HG03565 (cell line): ENCODE data around the gene BCL2L1.
"Not testable (repeated sequence)": the region's sequence is repeated elsewhere in the genome, so short reads cannot be mapped to it uniquely, and the experiment has no call there.

Experiments used
- ATAC-seq: cut with Tn5 transposase; IDR thresholded peaks from one replicate; pipeline ENCODE4 v1.9.1; 2021; ENCODE audit warnings: mild to moderate bottlenecking, moderate library complexity; ENCODE audit not compliant: unreplicated experiment

The BCL2L1 gene

DNA sequence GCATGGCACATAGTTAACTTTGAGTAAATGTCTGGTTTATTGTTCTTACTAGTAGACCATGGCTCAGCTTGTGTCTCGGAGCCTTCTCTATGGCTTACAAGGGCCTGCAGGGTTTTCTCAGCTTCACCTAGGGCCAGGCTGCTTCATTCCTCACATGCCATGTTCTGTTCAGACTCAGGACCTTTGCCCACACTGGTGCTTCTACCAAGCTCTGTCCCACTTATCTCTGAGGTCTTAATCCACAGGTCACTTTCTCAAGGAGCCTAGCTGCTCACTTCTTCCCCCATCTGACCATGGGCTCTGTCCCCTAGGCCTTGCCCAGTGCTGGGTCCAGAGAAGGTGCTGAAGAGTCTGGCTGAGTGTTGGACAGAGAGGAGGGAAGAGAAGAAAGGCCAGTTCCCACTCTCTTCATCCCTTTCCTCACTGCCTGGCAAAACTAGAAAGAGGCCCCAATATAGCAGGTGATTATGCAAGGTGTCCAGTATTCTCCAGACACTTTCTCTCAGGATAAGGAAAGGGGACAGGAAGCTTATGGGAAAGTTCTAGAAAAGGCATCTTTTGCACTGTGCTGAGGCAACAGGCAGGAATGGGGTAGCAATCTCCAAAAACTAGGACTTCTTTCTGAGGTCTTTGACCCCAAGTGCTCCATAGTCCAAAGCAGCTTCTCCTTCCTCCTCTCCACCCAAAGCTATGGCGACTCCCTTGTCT, 45.0 kb downstream of the BCL2L1 start:
- no peak for ATAC-seq

DNA sequence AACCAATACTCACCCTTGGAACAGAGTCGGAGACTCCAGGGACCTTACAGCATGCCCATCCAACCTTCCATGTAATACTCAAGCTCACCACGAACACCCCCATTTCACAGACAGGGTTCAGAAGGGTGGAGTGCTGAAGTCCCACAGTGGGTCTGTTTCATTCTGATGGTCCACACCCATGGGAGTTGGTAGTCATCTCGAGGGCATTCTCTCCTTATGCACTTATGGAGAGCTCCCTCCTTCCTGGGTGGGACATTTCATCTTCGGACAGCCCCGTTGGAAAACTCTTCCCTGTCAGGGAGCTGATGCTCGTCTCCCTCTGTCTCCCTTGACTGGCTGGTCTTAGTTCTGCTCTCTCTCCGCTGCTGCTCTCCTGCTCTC, 46.1 kb downstream of the BCL2L1 start:
- ATAC-seq = no peak

DNA sequence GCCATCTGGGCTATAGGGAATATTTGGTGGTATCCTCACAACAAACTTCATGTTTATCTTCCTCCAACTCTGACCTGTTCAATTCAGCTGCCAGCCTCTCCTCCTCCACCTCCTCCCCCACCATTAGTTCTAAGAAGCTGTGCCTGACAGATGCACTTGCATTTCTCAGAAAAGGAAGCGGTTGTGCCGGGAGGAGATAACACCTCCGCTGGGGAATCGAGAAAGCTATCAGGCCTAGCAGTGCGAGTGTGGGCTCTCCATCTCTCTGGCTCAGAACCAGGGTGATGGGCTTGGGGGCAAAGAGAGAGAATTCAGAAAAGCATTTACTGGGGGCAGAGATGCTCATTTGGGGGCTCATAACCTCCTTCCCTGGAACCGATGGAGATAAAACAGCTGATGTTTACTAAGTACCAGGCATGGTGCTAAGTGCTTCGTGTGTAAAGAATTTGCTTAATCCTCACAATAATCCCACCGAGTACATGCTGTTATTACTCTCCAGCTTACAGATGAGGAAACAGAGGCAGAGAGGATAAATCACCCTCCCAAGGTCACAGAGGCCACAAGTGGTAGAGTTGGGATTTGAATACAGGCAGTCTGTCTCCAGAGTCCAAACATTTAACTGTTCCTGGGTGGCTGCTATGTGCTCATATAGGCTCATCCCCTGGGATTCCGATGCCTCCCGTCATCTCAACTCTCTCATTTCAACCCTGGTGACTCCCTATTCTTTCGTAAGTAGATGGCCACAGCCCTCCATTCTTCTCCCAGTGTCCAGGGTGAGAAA, 46.6 kb downstream of the BCL2L1 start:
- no peak for ATAC-seq

DNA sequence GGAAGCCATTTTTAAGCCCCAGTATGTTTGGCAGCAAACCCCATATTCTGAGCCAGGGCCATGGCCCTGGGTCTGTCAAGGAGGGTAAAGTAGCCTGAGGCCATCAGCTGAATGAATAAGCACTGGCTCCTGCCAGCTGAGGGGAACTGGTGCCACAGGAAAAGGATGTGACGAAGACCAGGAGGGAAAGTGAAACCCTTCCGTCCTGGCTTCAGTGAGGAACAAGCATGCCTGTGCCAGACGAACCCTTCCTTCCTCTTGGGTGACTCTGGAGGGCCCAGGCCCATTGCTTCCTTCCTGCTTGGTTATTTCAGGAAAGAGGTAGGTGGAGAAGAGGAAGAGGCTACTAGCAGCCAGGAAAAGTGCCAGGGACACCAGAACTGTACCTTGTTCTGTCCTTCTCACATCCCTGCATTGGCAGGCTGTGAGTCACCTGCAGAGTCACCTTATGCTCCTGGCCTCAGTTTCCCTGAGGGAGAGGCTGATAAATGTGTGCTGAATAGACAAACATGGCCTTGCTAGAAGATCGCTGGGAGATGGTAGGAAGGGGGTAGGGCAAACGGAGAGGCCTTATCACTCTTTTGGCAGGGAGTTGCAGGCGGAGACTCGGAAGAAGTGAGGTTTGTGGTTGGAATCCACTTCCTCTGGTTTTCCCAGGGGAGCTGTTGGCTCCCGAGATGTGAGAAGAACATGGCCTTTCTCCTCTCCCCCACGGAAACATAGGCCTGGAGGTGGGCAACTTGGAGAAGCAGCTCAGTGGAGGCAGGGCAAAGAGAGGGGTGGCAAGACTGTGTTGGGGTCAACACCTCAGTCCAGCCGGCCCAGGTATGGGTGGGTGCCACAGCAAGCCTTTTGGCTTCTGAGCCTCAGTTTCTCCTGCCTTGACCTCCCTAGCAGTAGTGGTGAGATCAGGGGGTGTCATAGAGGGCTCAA, 47.5 kb downstream of the BCL2L1 start:
- ATAC-seq = peak; percentile 70

DNA sequence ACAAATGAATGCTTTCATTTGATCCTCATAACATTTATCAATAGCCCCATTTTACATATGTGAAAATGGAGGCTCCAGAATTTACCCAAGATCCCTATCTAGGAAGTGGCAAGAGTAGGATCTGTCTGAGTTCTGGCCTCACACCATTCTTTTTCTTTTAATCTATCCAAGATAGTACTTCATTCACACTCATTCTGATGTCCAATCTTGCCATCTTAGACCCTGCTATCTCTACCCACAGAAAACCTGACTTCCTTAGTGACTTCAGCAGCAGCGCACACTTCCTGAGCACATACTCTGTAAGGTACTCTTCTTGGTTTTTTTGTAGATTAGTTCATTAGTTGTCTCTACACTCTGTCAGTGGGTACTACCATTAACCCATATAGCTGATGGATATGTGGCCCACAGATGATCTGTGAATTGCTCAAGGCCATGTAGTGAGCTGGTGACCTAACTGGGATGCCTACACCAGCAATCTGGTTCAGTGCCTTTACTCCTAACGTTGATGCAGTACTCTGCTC, 48.7 kb downstream of the BCL2L1 start:
- no peak for ATAC-seq

DNA sequence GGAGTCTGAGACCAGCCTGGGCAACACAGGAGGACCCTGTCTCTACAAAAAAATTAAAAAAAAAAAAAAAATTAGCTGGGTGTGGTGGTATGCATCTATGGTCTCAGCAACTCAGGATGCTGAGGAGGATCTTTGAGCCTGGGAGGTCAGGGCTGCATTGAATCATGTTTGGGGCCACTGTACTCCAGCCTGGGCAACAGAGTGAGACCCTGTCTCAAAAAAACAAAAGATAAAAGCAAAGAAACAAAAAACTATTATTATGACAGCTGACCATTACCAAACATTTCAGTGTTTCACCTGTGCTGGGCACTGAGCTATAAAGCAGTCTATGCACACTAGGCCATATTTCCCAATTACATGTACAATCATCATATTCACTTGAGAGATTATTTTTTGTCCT, 49.2 kb downstream of the BCL2L1 start:
- no peak for ATAC-seq

DNA sequence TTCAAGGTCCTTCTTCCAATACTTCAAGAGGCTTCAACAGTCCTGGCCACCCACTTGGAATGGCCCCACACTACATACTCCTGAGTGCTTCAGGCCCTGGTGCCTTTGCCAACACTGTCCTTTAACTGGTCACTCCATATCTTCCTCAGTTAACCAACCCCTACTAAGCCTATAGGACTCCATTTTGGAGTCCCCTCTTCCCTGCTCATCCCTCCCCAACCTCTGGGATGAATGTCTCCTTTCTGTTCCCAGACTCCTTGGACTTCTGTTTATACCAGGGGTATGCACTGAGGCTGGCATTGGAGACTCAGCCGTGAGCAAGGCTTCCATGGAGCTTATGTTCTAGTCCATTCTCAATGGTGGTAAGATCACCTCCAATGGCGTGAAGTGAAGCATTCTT, 51.3 kb downstream of the BCL2L1 start:
- ATAC-seq = no peak

DNA sequence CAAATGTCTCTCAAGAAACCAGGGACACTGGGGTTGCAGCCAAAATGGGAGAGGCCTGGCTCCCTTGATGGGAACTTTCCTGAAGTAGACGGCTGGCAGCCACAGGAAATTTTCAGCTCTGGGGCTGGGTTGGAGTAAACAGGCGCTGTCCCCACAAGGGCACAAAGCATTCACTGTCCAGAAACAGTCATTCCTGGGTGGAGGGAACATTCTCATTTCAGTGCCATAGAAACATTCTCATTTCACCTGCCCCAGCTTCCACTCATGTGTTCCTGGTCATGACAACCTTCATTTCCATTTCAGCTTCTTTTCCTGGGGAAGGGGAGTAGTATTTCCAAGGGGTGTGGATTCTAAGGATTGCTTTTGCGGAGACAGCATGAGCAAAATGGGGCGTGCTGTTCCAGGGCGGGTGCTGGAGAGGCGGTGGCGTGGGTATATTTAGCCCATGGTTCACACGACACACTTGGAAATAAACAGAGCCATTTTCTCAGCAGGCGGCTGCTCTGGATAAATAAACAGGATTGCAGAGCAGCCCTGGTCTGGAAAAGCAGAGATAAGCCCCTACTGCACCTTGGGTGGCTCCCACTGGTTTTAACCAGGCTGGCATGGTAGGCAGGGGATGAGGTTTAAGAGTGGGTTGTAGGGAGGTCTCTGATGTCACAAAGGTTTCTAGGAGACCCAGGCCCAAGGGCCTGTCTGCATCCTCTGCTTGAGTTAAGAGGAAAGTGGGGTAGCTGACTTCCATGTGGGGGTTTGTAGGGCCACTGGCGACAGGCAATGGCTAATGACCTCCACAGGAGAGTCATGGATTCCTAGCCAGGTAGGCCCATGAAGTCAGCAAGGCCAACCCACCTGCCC, 52.1 kb downstream of the BCL2L1 start:
- no peak for ATAC-seq

DNA sequence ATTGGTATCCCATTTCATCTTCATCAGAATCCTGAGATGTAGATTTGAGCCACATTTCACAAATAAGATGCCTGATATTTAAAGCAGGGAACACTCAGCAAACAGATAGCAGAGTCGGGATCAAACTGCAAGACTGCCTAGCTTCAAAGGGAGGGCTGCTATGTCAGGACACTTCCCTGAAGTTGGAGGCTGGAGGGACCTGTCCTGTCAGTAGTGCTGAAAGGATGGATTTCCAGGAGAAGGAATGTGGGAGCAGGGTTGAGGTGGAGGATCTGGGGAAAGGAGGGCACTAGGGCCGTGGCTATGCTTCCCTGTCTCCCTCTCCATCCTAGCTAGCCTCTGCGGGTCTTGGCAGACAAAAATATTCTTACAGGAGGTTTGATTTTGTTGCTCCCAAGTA, 52.8 kb downstream of the BCL2L1 start:
- no peak for ATAC-seq

DNA sequence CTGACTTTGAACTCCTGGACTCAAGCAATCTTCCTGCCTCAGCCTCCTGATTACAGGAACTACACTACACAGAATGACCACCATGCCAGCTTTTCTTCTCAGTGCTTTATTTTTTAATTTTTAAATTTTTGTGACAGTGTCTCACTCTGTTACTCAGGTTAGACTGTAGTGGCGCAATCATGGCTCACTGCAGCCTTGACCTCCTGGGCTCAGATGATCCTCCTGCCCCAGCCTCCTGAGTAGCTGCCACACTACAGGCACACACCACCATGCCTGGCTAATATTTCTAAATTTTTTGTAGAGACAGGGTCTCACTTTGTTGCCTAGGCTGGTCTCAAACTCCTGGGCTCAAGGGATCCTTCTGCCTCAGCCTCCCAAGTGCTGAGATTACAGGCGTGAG, 53.7 kb downstream of the BCL2L1 start:
- ATAC-seq = not testable (repeated sequence)

DNA sequence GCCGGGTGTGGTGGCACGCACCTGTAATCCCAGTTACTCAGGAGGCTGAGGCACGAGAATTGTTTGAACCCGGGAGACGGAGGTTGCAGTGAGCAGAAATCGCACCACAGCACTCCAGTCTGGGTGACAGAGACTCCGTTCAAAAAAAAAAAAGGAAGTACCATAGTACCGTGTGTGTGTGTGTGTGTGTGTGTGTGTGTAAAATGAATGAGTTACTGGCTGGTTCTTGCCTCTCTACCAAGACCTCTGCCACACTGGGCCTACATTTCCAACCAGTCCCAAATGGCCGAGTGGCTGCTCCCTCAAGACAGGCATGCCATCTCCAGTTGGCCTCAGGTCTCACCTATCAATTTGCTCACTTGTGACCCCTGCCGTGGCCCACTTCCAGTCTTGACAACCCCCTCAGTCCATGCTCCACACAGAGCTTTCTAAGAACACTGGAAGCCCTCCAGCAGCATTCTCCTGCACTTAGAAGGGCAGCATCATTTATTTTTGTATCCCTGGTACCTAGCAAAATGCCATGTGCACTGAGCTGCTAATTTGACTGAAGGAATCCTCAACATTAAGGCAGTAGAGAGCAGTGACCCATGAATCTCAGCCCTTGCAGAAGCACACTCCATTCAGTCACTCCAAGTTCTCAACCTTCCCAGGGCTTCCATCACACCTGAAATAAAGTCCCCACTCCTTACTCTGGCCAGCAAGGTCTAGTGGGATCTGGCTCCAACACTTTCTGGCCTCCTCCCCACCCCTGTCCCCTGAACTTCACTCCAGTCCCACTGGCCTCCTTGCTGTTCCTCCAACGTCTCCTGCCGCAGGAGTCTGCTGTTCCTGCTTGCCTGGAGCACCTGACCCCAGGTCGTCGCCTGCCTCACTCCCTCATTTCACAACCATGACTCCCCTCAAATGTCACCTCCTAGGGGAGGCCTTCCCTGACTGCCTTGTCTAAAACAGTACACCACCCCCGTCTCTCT, 55.1 kb downstream of the BCL2L1 start:
- no peak for ATAC-seq

DNA sequence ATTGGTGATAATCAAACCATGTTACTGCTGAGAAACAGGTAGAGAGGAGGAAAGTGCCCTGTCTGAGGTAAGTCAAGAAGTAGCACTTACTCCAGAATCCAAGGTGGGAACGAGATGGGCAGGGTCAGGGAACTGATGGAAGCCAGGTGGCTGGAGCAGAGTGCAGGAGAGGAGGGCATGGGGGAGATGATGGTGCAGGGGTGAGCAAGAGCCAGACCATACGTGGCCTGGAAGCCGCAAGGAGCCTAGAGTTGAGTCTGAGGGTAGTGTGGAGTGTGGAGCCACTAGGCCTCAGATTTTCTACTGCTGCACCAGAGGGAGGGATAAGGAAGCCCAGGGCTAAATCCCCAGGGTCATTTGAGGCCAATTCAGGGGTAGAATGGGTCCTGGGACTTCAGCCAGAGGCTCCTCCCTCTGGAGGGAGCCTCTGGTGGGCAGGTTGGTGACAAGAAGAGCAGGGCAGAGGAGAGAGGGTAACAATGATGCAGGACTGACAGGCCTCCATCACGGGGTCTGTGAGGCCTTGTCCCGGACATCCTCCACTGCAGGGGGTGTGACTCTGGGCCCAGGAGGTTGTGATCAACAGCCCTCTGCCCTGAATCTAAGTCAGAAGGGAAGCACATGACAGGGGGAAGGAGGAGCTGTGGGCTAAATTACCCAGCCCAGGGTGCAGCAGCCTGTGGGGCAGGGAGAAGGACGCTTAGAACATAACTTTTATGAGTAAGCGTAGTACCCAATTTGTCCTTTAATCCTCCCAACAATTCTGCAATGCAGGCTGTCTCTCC, 56.2 kb downstream of the BCL2L1 start:
- ATAC-seq = no peak

DNA sequence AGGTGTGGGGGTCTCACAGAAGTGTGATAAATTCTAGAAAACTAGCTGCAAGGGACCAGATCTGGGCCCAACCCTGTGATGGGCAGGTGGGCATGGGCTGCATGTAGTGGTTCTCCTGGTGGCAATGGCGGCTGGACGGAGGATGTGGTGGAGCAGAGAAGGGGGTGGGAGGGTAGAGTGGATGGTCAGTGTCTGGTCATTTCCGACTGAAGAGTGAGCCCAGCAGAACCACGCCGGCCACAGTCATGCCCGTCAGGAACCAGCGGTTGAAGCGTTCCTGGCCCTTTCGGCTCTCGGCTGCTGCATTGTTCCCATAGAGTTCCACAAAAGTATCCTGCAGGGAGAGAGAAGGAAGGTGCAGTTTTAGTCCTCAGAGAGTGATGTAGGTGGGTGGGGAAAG, 56.9 kb downstream of the BCL2L1 start:
- ATAC-seq = no peak

DNA sequence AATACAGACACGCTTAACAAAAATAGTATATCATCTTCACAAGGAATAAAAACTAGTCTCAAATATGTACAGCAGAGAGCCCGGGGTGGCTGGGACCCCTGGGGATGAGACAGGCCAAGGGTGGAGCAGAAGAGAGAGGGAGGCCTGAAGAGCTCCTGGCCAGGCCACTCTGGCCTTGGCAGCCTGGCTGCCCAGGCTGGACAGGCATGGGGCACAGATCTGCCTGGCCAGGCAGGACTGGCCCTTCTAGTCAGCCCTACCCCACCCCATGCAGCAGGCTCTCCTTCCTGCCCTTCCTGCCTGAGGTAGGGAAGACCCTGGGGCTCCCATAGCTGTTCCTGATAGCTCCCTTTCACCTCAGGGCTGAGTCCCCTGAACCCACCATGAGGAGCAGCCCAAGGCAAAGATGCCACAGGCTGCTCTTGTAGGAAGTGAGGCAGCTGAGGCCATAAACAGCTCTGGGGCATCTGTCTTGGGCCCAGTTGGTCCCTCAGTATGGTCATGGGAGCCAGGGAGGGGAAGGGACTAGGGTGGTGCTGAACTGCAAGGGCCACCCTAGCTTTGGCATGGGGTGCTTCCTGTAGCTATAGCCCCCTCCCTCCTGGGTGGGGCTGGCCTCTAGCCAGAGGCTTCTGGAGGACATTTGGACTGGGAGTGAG, 57.8 kb downstream of the BCL2L1 start:
- no peak for ATAC-seq

DNA sequence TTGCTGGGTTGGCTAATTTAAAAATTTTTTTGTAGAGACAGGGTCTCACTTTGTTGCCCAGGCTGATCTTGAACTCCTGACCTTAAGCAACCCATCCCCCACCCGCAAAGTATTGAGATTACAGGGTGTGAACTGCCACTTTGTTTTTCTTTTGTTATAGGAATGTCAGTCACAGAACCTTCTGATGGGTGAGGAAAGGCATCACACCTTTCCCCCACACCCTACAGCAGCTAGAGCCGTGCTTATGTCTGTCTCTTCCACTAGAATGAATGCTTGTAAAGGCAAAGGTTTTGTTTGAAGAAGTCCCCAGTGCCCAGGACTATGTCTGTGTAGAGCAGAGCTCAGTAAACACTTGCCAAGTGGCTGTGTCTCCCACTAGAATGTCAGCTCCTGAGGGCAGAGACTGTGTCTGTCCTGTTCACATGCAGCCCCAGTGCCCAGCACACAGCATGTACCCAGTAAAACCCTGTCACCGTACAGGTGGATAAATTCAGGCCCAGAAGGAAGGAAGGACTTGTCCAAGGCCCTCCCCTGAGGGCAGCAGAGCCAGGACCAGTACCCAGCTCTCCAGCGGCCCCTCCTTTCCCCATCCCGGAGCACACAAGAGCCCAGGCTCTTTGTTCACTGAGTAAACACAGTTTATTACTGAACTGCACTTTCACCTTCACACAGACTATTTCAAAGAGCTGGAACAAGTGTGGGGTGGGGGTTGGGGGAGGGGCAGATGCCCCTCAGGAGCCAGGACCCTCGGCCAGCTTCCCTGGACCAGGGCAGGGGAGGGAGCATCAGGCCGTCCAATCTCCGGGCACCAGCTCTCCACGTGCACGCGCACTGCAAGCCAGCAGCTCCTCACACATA, 58.6 kb downstream of the BCL2L1 start:
- no peak for ATAC-seq

DNA sequence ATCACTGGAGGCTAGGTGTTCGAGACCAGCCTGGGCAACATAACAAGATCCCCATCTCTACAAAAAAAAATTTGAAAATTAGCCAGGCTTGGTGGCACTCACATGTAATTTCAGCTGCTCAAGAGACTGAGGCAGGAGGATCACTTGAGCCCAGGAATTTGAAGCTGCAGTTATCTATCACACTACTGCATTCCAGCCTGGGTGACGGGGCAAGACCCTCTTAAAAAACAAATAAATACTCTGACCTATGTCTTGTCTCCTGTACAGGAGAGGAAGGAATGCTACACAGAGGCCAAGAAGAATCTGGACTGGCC, 59.2 kb downstream of the BCL2L1 start:
- no peak for ATAC-seq

DNA sequence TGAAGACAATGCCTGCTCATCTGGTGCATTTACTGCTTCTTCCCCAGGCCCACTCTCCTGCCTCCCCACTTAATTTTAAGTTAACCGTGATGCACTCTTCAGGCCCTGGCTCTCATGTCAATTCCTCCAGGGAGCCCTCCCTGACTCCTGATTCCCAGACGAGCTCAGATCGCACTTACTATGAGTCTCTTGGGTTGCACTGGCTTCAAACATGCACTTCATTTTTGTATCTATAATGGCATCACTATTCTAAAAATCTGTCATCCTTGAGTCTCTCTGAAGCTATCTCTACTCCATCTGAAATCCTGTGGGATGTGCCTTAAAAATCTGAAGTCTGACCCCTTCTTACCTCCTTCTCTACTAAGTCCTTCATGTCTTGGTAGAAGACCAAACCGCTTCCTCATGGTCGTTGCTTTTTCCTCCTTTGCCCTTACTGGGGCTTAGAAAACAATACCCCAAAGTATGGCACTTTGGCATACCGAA, 60.3 kb downstream of the BCL2L1 start:
- ATAC-seq = no peak
